GM18907 (cell line): ENCODE data around the gene PEAR1.

Experiments
- ATAC-seq: cut with Tn5 transposase; IDR thresholded peaks from one replicate; pipeline ENCODE4 v1.9.1; 2021; ENCODE audit warnings: mild to moderate bottlenecking, moderate library complexity; ENCODE audit not compliant: unreplicated experiment

The PEAR1 gene

DNA sequence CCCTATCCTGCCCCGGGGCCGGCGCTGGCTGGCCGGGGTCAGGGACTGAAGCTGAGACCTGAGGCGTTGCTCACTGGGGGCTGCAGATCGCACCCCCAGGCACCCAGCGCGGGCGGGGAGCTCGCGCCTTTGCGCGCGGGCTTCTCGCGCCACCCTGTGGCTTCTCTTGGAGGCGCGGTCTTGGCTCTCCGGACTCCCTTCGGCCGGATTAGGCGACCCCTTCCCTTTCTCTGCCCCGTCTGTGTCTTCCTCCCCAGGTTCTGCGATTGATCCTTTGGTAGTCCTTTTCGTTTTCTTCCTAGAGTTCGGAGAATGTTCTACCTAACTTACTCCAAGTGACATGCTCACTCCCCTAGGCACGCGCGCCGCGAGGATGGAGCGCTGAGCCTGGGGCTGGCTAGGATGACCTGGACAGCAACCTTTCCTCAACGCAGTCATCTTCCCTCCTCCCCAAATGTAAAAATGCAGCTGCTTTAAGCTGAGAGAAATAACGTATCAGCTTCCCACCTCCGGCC, 33.3 kb upstream of the PEAR1 start:
- ATAC-seq, result peak; percentile 54

DNA sequence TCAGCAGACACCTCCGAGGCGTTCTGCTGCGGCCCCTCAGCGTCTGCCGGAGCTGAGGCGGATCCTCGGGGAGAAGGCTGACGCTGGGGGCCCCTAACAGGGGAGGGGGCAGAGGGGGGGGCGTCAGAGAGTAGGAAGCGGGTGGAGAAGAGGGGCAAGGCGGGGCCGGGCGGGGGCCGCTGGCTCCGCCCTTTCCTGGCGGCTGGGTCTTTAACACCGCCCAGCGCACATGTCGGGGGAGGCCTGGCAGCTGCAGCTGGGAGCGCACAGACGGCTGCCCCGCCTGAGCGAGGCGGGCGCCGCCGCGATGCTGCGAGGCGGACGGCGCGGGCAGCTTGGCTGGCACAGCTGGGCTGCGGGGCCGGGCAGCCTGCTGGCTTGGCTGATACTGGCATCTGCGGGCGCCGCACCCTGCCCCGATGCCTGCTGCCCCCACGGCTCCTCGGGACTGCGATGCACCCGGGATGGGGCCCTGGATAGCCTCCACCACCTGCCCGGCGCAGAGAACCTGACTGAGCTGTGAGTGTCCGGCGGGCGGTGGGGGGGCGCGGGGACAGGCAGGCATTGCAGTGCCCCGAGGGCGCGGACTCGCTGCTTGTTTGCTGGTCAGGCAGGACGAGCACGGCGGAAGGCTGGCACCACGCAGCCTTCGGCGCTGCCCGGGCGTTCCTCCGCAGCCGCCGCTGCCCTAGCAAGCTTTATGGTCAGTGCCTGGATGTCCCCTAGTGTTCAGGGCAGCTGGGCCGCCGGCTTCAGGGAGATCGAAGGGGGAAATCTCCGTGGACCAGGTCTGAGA, 32.7 kb upstream of the PEAR1 start, which contains the start of gene NTRK1:
Gene NTRK1 (plus strand): TSS at position 238 of the 796 bp plus-strand sequence. CDS start 70 bp downstream, at position 308.
- no peak for ATAC-seq

DNA sequence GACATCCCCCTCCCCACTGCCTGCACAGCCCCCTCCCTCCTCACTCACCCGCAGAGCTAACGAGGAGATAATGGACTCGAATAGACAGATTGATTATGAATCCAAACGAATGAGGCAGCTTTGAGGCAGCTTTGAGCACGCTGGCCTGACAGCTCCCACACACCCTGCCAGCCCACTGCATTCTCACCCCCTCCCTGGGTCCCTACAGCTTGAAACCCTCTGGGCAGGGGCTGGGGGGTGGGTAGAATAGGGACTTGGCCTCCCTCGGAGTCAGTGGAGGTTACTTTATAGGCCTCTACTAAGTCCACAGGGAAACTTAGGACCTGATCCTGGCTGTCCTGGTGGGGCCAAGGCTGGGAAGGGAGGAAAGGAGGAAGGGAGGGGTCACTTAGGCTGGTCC, 30.9 kb upstream of the PEAR1 start:
- ATAC-seq, result no peak

DNA sequence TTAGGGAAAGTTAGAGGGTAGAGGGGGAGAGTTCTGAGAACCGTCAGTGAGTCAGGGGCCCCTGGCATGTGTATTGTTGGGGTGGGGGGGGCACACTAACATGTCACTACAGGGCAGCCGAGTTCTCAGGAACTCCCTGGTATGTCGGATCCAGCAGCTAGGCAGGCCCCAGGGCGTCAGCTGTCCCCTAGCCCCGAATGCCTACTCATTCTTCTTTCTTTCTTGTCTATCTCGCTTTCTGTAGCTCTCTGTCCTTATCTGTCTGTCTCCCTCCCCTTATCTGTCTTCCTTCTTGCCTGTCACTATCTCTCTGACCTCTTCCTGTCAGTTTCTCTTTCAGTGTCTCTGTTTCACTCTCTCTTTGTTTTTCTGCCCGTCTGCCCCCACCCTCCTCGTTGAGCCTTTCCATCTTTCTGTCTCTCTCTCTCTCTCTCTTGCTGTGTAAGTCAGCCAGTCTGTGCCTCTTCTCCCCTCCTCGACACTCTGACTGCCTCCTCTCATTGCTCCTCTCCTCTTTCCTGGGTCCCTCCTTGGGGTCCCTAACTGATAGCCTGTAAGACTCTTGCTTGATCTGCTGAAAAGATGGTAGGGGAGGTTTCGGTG, 30.4 kb upstream of the PEAR1 start:
- no peak for ATAC-seq

DNA sequence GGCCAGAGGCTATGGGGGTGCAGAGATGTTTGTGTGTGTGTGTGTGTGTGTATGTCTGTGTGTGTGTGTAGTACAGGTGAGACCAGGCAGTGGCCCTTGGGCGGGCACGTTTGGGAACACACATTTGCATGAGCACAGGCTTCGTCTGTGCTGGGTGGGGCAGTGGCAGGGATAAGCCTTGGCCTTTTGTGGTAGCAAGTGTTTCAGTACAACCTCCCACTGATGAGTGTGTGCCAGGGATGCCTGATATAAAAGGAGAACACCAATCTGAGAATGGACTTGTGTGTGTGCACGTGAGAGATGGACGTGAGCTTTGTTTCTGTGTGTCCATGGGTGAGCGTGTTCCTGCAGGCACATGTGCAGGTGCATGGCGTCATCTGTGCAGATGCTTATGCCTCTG, 29.9 kb upstream of the PEAR1 start:
- no peak for ATAC-seq

DNA sequence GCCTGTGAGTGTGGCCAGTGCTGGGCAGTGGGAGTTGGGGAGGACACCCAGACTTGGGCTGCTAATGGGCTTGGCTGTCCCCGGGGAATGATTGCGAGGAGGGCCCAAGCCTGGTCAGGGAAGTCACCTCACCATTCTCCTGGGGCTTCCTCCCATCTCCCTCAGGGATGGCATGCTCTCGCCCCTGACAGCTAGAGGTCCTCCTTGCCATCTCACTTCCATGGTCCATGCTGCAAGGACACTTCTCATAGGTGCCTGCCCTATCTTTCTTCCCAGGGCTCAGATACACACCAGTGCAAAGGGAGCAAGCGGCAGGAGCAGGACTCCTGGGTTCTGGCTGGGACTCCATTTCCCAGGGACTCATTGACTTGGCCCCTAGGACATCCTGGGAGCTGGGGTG, 28.7 kb upstream of the PEAR1 start:
- ATAC-seq, result no peak

DNA sequence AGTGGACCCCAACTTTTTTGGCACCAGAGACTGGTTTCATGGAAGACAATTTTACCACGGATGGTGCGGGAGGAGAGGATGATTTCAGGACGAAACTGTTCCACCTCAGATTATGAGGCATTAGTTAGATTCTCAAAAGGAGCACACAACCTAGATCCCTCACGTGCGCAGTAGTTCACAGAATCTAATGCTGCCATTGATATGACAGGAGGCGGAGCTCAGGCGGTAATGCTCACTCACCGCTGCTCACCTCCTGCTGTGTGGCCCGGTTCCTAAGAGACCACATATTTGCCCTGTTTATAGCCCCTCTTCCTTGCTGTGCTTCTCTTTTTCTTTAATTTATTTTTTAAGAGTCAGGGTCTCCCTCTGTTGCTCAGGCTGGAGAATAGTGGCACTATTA, 28.3 kb upstream of the PEAR1 start:
- no peak for ATAC-seq

DNA sequence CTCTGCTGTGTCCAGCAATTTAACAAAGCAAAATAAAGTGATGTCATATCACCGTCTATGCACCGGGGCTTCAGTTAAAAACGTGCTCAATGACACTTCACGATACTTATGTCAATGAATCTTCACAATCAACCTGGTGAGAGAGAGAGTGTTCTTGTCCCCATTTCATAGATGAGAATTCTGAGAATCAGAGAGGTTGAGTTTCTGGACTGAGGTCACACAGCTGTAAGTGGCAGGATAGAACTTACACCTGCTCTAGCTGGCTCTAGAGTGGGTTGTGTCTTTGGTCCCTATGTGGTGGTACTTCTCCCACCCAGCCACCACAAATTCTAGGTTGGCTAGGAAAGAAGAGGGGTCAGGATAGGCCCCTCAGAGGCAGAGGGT, 27.7 kb upstream of the PEAR1 start:
- no peak for ATAC-seq

DNA sequence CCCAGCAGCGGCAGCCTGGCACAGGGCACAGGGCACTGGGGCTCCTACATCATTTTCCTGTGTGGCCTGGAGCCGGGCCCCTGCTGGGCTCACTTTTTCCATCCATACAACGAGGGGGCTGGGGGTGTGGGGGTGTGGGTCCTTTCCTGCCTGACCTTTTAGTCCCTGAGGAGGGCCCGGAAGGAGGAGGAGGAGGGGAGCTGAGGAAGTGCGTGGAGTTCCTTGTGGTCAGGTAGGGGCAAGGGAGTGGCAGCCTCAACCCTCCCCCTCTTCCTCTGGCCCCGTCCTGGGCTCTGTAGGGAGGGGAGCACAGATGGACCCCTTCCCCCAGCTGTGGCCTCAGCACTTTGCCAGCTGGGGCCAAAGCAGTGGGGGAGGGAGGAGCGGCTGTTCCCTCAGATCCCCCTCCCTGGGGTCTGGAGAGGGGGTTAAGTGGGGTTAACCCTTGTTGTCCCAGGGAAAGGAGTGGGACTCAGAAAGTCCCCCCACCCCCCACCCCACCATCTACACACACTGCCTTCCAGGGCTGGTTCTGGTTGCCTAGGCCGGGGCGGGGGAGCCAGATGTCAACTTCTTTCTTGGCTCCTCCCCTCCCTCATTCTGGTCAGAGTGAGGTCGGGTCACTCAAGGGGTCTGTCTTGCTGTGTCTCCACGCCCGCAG, 27.1 kb upstream of the PEAR1 start:
- no peak for ATAC-seq

DNA sequence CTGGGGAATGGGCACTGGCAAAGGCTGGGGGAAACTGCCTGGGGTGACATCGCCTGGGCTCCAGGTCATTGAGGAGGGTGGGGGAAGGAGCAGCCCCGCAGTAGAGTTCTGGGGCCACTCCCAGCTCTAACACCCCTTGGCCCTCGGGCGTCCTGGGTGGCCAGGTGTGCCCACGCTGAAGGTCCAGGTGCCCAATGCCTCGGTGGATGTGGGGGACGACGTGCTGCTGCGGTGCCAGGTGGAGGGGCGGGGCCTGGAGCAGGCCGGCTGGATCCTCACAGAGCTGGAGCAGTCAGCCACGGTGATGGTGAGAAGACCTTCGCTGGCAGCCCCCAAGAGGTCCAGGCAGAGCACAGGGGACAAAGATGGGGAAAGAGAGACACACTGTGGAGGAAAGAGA, 25.2 kb upstream of the PEAR1 start:
- ATAC-seq, result no peak

DNA sequence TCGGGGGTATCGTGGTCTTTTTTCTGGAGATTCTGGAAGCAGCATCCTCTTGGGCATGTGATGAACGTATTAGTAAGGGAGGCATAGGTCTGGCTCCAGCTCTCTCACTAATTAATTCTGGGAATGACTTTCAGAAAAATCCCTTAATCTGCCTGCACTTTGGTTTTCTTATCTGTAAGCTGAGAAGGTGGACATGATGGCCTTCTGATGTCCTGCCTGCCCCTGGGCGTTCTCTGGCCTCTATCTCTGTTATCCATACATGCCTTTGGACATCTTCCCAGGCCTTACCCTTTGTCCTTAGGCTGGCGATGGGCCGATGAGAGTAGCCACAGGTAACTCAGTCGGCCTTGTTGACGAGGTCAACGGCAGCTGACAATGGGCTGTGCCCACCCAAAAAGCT, 24.1 kb upstream of the PEAR1 start:
- ATAC-seq, result no peak

DNA sequence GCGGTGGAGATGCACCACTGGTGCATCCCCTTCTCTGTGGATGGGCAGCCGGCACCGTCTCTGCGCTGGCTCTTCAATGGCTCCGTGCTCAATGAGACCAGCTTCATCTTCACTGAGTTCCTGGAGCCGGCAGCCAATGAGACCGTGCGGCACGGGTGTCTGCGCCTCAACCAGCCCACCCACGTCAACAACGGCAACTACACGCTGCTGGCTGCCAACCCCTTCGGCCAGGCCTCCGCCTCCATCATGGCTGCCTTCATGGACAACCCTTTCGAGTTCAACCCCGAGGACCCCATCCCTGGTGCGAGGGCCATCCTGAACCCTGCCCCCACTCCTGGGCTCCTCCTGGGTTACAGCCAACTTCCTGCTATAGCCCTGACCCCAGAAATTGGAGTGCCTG, 19.9 kb upstream of the PEAR1 start:
- no peak for ATAC-seq

DNA sequence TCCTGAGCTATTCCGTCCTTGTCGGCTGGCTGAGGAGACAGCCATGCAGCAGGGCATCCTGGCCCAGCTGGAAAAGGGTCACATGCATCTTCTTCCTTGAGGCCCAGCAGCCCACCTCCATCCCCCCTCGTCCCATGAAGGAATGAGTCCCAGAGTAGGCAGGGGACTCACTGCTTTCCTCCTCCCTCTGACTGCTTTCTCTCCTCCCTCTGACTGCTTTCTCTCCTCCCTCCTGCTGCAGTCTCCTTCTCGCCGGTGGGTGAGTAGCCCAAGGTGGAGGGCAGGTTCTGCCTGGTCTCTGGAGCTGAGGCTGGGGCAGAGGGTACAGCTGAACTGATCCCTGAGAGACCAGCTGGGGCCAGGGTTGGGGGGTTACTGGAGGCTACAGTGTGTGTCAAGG, 19.4 kb upstream of the PEAR1 start:
- no peak for ATAC-seq

DNA sequence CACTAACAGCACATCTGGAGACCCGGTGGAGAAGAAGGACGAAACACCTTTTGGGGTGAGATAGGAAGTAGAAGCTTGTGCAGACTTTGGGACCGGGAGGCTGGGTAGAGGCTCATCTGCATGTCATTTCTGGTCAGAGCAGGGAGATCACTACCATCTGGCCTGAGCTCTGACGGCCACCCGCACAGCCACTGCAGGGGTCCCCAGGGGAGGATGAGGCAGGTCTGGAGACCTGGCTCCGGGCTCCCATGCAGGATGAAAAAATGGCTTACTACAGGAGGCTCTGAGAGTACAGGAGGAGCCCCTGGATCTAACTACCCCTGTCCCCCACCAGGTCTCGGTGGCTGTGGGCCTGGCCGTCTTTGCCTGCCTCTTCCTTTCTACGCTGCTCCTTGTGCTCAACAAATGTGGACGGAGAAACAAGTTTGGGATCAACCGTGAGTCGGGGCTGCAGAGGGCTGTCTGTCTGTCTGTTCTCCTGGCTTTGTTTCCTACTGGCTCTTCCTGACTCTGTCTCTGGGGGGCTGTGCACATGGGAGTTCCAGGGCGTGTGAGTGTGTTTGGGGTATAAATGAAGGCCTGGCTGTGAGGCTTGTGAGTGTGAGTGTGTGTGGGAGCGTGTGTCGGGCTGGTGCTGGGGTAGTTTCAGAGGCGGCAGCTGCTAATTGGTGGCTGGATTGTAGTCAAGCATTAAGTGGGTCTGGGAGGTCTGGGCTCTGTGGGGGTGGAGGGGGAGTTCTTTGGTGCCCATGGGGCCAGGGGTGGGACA, 18.8 kb upstream of the PEAR1 start:
- ATAC-seq, result no peak

DNA sequence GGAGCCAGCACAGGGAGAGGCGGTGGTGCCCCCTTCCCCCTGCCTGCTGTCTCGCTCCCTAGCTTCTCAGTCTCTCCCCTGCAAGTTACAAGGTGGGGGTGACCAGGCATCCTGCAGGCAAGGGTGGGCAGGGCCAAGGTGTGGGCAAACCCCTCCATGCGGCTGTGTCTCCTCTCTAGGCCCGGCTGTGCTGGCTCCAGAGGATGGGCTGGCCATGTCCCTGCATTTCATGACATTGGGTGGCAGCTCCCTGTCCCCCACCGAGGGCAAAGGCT, 18.2 kb upstream of the PEAR1 start:
- ATAC-seq, result no peak

DNA sequence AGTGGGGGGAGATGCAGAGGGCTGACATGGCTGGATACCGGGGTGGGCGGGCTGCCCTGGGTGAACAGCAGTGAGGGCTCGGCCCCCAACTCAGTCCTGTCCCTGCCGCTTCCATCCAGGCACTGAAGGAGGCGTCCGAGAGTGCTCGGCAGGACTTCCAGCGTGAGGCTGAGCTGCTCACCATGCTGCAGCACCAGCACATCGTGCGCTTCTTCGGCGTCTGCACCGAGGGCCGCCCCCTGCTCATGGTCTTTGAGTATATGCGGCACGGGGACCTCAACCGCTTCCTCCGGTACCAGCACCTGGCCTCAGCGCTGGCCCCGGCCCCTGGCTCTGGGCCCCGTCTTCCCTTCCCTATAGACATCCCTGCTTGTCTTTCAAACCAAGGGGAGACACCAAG, 17.2 kb upstream of the PEAR1 start:
- no peak for ATAC-seq

DNA sequence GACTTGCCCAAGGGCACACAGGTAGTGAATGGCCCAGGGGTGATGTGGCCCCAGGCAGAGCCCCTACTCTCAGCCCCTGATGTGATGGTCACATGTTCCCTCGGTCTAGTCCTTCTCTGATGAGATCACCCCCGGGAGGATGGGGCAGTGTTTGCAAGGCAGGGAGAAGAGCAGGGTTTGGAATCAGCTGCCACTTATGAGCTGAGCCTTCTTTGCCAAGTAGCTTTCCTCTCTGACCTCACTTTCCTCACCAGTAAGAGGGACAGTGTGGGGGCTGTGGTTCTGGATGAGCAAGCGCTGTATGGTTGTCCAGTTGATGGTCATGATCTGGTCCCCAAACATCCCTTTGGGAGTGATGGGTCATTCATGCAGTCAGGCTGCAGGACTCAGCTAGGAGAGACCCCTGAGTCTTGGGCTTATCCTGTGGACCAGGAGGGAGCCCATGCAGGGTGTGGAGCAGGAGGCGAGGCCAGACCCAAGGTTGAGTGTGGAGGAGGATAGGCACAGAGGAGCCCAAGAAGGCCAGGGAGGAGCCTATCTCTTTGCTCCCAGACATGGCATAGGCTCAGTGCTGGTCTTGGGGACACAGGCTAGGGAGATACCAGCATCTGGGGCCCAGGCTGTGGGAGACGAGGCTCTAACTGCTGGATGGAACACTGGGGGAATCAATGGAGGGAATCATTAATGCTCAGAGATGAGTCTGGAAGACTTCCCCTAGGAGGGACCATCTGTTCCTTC, 15.9 kb upstream of the PEAR1 start:
- no peak for ATAC-seq

DNA sequence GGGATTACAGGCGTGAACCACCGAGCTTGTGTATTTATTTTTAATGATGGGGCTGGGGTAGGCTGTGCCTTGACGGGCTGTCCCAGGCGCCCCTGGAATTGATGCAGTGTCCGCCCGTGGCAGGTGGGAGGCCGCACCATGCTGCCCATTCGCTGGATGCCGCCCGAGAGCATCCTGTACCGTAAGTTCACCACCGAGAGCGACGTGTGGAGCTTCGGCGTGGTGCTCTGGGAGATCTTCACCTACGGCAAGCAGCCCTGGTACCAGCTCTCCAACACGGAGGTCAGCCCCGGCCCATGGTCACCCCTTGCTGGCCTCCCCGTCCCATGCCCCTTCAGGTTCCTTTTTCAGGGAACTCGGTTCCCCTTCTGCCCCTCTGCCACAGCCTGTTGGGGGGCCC, 13.6 kb upstream of the PEAR1 start:
- ATAC-seq, result no peak

DNA sequence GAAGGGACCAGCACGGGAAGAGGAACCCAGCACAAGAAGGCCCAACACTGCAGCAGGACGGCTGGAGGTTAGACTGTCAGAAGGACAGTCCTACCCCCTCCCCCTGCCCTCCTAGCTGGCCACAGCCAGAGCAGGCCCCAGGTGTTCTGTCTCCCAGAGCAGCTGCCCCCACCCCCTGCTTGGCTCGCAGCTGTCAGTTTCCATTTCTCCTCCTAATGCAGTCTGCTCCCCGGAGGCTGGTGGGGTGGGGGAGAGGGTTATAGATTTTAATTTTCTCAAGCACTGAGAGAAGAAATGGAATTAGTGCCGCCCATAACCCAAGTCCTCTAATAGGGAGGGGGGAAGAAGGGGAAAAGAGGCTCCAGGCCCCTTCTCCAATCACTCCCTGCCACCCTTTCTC, 13.0 kb upstream of the PEAR1 start:
- no peak for ATAC-seq

DNA sequence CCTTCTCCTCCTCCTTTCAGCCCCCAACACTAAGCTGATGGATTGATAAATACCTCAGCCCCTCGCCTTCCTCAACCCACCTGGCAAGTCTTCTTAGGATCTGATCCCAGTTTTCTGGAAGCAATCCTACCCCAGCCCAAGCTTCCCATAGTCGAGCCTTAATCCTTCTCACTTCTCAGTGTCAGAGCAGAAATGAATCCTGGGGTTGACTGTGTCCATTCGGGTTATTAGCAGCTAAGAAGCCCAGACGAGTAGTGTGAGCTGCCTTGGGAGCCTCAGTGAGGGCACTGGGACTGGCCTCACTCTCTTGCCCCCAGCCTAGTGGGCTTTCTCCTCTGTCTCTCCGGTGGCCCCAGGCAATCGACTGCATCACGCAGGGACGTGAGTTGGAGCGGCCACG, 12.4 kb upstream of the PEAR1 start:
- no peak for ATAC-seq

DNA sequence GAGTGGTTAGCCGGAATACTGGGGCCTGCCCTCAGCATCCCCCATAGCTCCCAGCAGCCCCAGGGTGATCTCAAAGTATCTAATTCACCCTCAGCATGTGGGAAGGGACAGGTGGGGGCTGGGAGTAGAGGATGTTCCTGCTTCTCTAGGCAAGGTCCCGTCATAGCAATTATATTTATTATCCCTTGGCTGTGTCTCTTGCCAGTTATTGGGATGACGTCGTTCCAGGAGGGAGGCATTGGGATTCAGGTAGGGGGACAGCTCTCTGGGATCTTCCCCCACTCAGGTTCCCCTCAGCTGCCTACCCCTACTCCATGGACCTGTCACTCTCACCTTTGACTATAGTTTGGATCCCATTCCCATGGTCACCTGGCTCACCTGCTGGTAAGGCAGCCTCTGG, 11.9 kb upstream of the PEAR1 start:
- ATAC-seq, result no peak
